Immature natural killer cell (primary cell): ENCODE results near the gene CTXND2. TPM values are rescaled to one million over a fixed set of nuclear protein-coding genes. Genes with fewer than 3 reads are reported as not detected.

Source experiments
- DNase-seq, 3 donors: peaks; one replicate each; pipeline ENCODE4 v3.0.0; 2022; ENCODE audit warnings: mixed read lengths in 1 of 3
- H3K27ac Mint-ChIP-seq, 6 donors: one replicate each; pipeline ENCODE4 v1.8.0; 2020; ENCODE audit warnings: mixed read lengths in 6 of 6, mild to moderate bottlenecking in 5 of 6, inconsistent platforms in 4 of 6, moderate library complexity in 3 of 6
- H3K27me3 Mint-ChIP-seq, 3 donors: one replicate each; pipeline ENCODE4 v1.8.0; 2020 to 2021; ENCODE audit warnings: low read depth in 3 of 3, mild to moderate bottlenecking in 3 of 3, mixed read lengths in 3 of 3, moderate library complexity in 3 of 3, inconsistent platforms in 1 of 3
- H3K36me3 Mint-ChIP-seq, 3 donors: one replicate each; pipeline ENCODE4 v1.8.0; 2020; ENCODE audit warnings: mixed read lengths in 3 of 3, inconsistent platforms in 2 of 3, mild to moderate bottlenecking in 2 of 3
- H3K4me1 Mint-ChIP-seq, 2 donors: one replicate each; pipeline ENCODE4 v1.8.0; 2020; ENCODE audit warnings: inconsistent platforms in 2 of 2, mild to moderate bottlenecking in 2 of 2, mixed read lengths in 2 of 2, moderate library complexity in 1 of 2
- H3K4me3 Mint-ChIP-seq, 5 donors: one replicate each; pipeline ENCODE4 v1.8.0; 2020; ENCODE audit warnings: mild to moderate bottlenecking in 5 of 5, mixed read lengths in 5 of 5, inconsistent platforms in 3 of 5, moderate library complexity in 3 of 5
- H3K9me3 Mint-ChIP-seq, 6 donors: one replicate each; pipeline ENCODE4 v1.8.0; 2020; ENCODE audit warnings: mild to moderate bottlenecking in 6 of 6, mixed read lengths in 6 of 6, inconsistent platforms in 4 of 6, moderate library complexity in 3 of 6
- polyA plus RNA-seq, 3 donors: library from polyadenylated mRNA; unstranded; fragments of 300-500 nt; fragmentation: Illumina TruSeq; gene quantifications; one replicate each; pipeline ENCODE4 v1.2.3, GENCODE V29; 2021

Gene CTXND2
- polyA plus RNA-seq, 3 donors from 2014 or later, result not detected

GRCh38 chr1:150954708-150955107 is 67.8 kb downstream of the CTXND2 start:
- Mint-ChIP-seq H3K9me3 (no peaks in the 10 kb centered on the region), H3K36me3 (peaks cover 34 to 53% (median 41%) of the 10 kb centered on the region in 3 donors), H3K4me1 (no peaks in the 10 kb centered on the region), H3K27ac (peak overlapping the region in 2 of 6 donors; percentile 38 to 46), H3K4me3 (no peak overlapping the region), H3K27me3 (peaks cover 0 to 3% (median 2%) of the 10 kb centered on the region in 3 donors)
- no peak for DNase-seq

- Mint-ChIP-seq H3K36me3 (peaks cover 33 to 49% (median 39%) of the 10 kb centered on the region in 3 donors), H3K4me3 (no peak overlapping the region), H3K9me3 (no peaks in the 10 kb centered on the region), H3K27me3 (peaks cover 0 to 3% (median 2%) of the 10 kb centered on the region in 3 donors), H3K4me1 (no peaks in the 10 kb centered on the region), H3K27ac (peak overlapping the region in 3 of 6 donors; percentile 19 to 57 (median 36))
- no peak for DNase-seq
Observed at GRCh38 chr1:150955280-150955679, 68.3 kb downstream of the CTXND2 start.

GRCh38 chr1:150957666-150958065 is 70.7 kb downstream of the CTXND2 start:
- Mint-ChIP-seq H3K27ac (no peak overlapping the region), H3K9me3 (no peaks in the 10 kb centered on the region), H3K4me3 (no peak overlapping the region), H3K36me3 (peaks cover 26 to 43% (median 33%) of the 10 kb centered on the region in 3 donors), H3K27me3 (peaks cover 0 to 3% (median 2%) of the 10 kb centered on the region in 3 donors), H3K4me1 (no peaks in the 10 kb centered on the region)
- no peak for DNase-seq

- H3K27ac Mint-ChIP-seq, result peak overlapping the region in 3 of 6 donors; percentile 21 to 62 (median 22)
- H3K9me3 Mint-ChIP-seq, result no peaks in the 10 kb centered on the region
- no peak overlapping the region for H3K4me3 Mint-ChIP-seq
- H3K36me3 Mint-ChIP-seq, result peaks cover 17 to 52% (median 26%) of the 10 kb centered on the region in 3 donors
- DNase-seq, result no peak
- no peaks in the 10 kb centered on the region for H3K4me1 Mint-ChIP-seq
- H3K27me3 Mint-ChIP-seq, result peaks cover 0 to 3% (median 2%) of the 10 kb centered on the region in 3 donors
Observed at GRCh38 chr1:150960646-150961045, 73.7 kb downstream of the CTXND2 start.

GRCh38 chr1:150961756-150962155 is 74.8 kb downstream of the CTXND2 start:
- Mint-ChIP-seq H3K27ac (peak overlapping the region in 2 of 6 donors; percentile 16 to 56), H3K4me3 (no peak overlapping the region), H3K4me1 (no peaks in the 10 kb centered on the region), H3K27me3 (peaks cover 0 to 3% (median 2%) of the 10 kb centered on the region in 3 donors), H3K36me3 (peaks cover 21 to 60% (median 28%) of the 10 kb centered on the region in 3 donors), H3K9me3 (no peaks in the 10 kb centered on the region)
- no peak for DNase-seq

Other genes starting within 250 kb of the CTXND2 start
- 10 to 100 TPM in 2 of 3 donors, 1 to 10 TPM in 1; 8.9 to 27.1 (median 13.4) TPM for gene GOLPH3L, start 190.0 kb upstream of the CTXND2 start, polyA plus RNA-seq
- gene HORMAD1, start 166.2 kb upstream of the CTXND2 start, polyA plus RNA-seq, result not detected
- 100 to 1,000 TPM; 162 to 235 (median 177) TPM for gene CTSS, start 121.4 kb upstream of the CTXND2 start, polyA plus RNA-seq
- 1 to 10 TPM in 1 of 3 donors, not detected in 2; 1.1 TPM for gene CTSK, start 78.9 kb upstream of the CTXND2 start, polyA plus RNA-seq
- 10 to 100 TPM; 14.5 to 28.7 (median 17.6) TPM for gene ARNT, start 10.5 kb upstream of the CTXND2 start, polyA plus RNA-seq
- 10 to 100 TPM; 11.7 to 20.9 (median 15.3) TPM for gene SETDB1, start 39.2 kb downstream of the CTXND2 start, polyA plus RNA-seq
- 100 to 1,000 TPM; 138 to 200 (median 168) TPM for gene CERS2, start 87.7 kb downstream of the CTXND2 start, polyA plus RNA-seq
- gene ANXA9, start 95.2 kb downstream of the CTXND2 start, polyA plus RNA-seq, result not detected
- 1 to 10 TPM; 2.1 to 5.1 (median 3.6) TPM for gene MINDY1, start 119.8 kb downstream of the CTXND2 start, polyA plus RNA-seq
- gene PRUNE1, start 121.3 kb downstream of the CTXND2 start, polyA plus RNA-seq, result 10 to 100 TPM; 35.6 to 53.3 (median 40.1) TPM
- under 1 TPM in 1 of 3 donors, not detected in 2; 0.18 TPM for gene BNIPL, start 149.4 kb downstream of the CTXND2 start, polyA plus RNA-seq
- 1 to 10 TPM; 4.0 to 7.0 (median 4.3) TPM for gene C1orf56, start 160.6 kb downstream of the CTXND2 start, polyA plus RNA-seq
- gene CDC42SE1, start 172.5 kb downstream of the CTXND2 start, polyA plus RNA-seq, result 100 to 1,000 TPM; 129 to 177 (median 150) TPM
- 1 to 10 TPM; 4.2 to 7.9 (median 6.0) TPM for gene MLLT11, start 173.3 kb downstream of the CTXND2 start, polyA plus RNA-seq
- gene GABPB2, start 183.6 kb downstream of the CTXND2 start, polyA plus RNA-seq, result 10 to 100 TPM in 1 of 3 donors, 1 to 10 TPM in 2; 5.1 to 14.2 (median 5.7) TPM